LNCaP clone FGC (cell line): ENCODE measurements around the gene PTPRG.

Experiments used
- DNase-seq: peaks from one replicate; pipeline ENCODE4 v3.0.0-alpha.2; 2011; ENCODE audit warnings: low read depth
- H3K4me3 ChIP-seq: 2 replicates; pipeline ENCODE4 v1.5.1; 2011; ENCODE audit warnings: mild to moderate bottlenecking, low read depth, low read length, control low read depth
- CTCF ChIP-seq: IDR thresholded peaks from 2 replicates; pipeline ENCODE4 v1.5.1; 2012; ENCODE audit warnings: mild to moderate bottlenecking; ENCODE audit not compliant: control insufficient read depth, insufficient read depth; ENCODE audit errors: extremely low read depth

PTPRG gene

GRCh38 chr3:62178739-62179600 is 617.6 kb downstream of the PTPRG start:
- no peak overlapping the region for H3K4me3 ChIP-seq

DNA sequence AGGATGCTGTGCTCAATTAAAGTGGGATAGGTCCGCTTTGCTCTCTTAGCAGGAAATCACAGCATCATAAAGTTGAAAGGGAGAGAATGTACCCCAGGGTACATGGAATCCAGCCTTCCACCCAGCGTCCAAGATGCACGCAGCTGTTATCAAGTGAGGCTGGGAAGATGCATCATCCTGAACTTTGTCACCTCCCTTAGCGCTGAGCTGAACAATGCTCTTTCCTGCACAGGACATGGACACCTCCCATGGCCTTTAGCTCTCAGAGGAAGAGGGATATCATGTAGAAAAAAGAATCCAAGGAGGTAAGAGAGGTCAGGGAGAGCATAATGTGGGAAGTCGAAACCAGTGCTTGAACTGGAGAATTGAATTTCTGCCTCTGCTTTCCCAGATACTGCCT is 619.1 kb downstream of the PTPRG start:
- DNase-seq, result no peak
- no peak for TF ChIP-seq CTCF
- no peak overlapping the region for H3K4me3 ChIP-seq

More at GRCh38 chr3:62178739-62179600, 617.6 kb downstream of the PTPRG start:
- DNase-seq, result no peak
- TF ChIP-seq CTCF, result no peak

DNA sequence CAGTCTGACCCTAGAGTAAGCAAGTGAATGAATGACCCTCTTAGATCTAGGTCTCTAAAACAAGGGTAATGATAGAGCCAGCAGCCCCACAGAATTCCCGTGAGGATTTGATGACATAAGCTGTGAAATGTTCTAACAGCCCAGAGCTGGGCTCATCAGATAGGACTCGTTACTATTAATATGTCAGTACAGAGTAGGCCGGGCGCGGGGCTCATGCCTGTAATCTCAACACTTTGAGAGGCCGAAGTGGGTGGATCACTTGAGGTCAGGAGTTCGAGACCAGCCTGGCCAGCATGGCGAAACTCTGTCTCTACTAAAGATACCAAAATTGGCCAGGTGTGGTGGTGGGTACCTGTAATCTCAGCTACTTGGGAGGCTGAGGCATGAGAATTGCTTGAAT is 621.7 kb downstream of the PTPRG start:
- no peak for DNase-seq
- no peak overlapping the region for H3K4me3 ChIP-seq
- TF ChIP-seq CTCF, result no peak

GRCh38 chr3:62183969-62184368 is 622.6 kb downstream of the PTPRG start:
- H3K4me3 ChIP-seq, result no peak overlapping the region
- no peak for TF ChIP-seq CTCF
- no peak for DNase-seq

GRCh38 chr3:62184559-62184958 is 623.2 kb downstream of the PTPRG start:
- no peak for DNase-seq
- H3K4me3 ChIP-seq, result no peak overlapping the region
- no peak for TF ChIP-seq CTCF

GRCh38 chr3:62187022-62187431 is 625.7 kb downstream of the PTPRG start:
- peak; percentile 40 for TF ChIP-seq CTCF
- H3K4me3 ChIP-seq, result no peak overlapping the region
- DNase-seq, result no peak

GRCh38 chr3:62188681-62189375 is 627.5 kb downstream of the PTPRG start:
- TF ChIP-seq CTCF, result peak; percentile 83
- H3K4me3 ChIP-seq, result no peak overlapping the region

More at GRCh38 chr3:62188681-62189375, 627.5 kb downstream of the PTPRG start:
- DNase-seq, result peak; percentile 49
